Stimulated activated CD4-positive, alpha-beta T cell treated with anti-CD3 and anti-CD28 coated beads, Interleukin-1b, Interleukin-23, amount 100 ng/mL, for 1 hour (primary cell): ENCODE data around the gene ARNT2.

Source experiments
- DNase-seq, 2 donors: peaks; one replicate each; pipeline ENCODE4 v3.0.0-alpha.2; 2020; ENCODE audit warnings: low read depth in 2 of 2

ARNT2 gene

GRCh38 chr15:80576519-80577090, 172.4 kb downstream of the ARNT2 start:
- DNase-seq: no peak

GRCh38 chr15:80577552-80578205, 173.5 kb downstream of the ARNT2 start:
- DNase-seq: no peak

GRCh38 chr15:80578206-80578595, 174.0 kb downstream of the ARNT2 start:
- DNase-seq: no peak

GRCh38 chr15:80578871-80579270, 174.7 kb downstream of the ARNT2 start:
- DNase-seq: no peak

GRCh38 chr15:80579611-80580010, 175.4 kb downstream of the ARNT2 start:
- no peak for DNase-seq

- no peak for DNase-seq
These were observed 175.9 kb downstream of the ARNT2 start for GRCh38 chr15:80580106-80580505.

GRCh38 chr15:80580536-80581260, 176.5 kb downstream of the ARNT2 start:
- DNase-seq: no peak

- DNase-seq: no peak
These were observed 177.8 kb downstream of the ARNT2 start for GRCh38 chr15:80581976-80582375.

GRCh38 chr15:80582816-80583423, 178.7 kb downstream of the ARNT2 start:
- no peak for DNase-seq

- no peak for DNase-seq
These were observed 180.4 kb downstream of the ARNT2 start for GRCh38 chr15:80584561-80584964.

GRCh38 chr15:80584973-80585525, 180.9 kb downstream of the ARNT2 start:
- no peak for DNase-seq

GRCh38 chr15:80585544-80586018, 181.4 kb downstream of the ARNT2 start:
- DNase-seq: no peak

GRCh38 chr15:80586161-80586560, 182.0 kb downstream of the ARNT2 start:
- DNase-seq: no peak

GRCh38 chr15:80587007-80587406, 182.8 kb downstream of the ARNT2 start:
- no peak for DNase-seq

GRCh38 chr15:80587816-80588456, 183.8 kb downstream of the ARNT2 start:
- no peak for DNase-seq

- no peak for DNase-seq
These were observed 184.6 kb downstream of the ARNT2 start for GRCh38 chr15:80588801-80589200.

- DNase-seq: no peak
These were observed 186.7 kb downstream of the ARNT2 start for GRCh38 chr15:80590761-80591355.

- no peak for DNase-seq
These were observed 187.3 kb downstream of the ARNT2 start for GRCh38 chr15:80591471-80591870.

GRCh38 chr15:80591938-80592825, 188.0 kb downstream of the ARNT2 start:
- no peak for DNase-seq

- no peak for DNase-seq
These were observed 189.4 kb downstream of the ARNT2 start for GRCh38 chr15:80593486-80594030.
